Fibroblast of lung (primary cell): Measurements from ENCODE around the gene CALD1. TPM values are rescaled to one million over a fixed set of nuclear protein-coding genes. Genes with fewer than 3 reads are reported as not detected.

Experiments
- DNase-seq, 2 donors: peaks; one replicate each; pipeline versions ENCODE4 v3.0.0 to v3.0.0-alpha.2; 2010; ENCODE audit warnings: low read depth in 2 of 2
- H2AFZ ChIP-seq: 2 replicates; pipeline ENCODE4 v1.5.1; 2012; ENCODE audit warnings: low read length, control low read depth, inconsistent platforms
- H3K27ac ChIP-seq: 2 replicates; pipeline ENCODE4 v1.5.1; 2011; ENCODE audit warnings: low read length, control low read depth; ENCODE audit not compliant: insufficient read depth
- H3K27me3 ChIP-seq: 2 replicates; pipeline ENCODE4 v1.5.1; 2011; ENCODE audit warnings: mild to moderate bottlenecking, low read length; ENCODE audit not compliant: control insufficient read depth, insufficient read depth
- H3K36me3 ChIP-seq: 2 replicates; pipeline ENCODE4 v1.5.1; 2011; ENCODE audit warnings: low read length; ENCODE audit not compliant: control insufficient read depth, insufficient read depth
- H3K4me1 ChIP-seq: 2 replicates; pipeline ENCODE4 v1.5.1; 2011; ENCODE audit warnings: low read length; ENCODE audit not compliant: control insufficient read depth, insufficient read depth; ENCODE audit errors: extremely low read depth
- H3K4me2 ChIP-seq: 2 replicates; pipeline ENCODE4 v1.5.1; 2011; ENCODE audit warnings: low read length, control low read depth; ENCODE audit not compliant: insufficient read depth; ENCODE audit errors: extremely low read depth
- H3K4me3 ChIP-seq, 4 experiments: fragments of 200-600 bp in 1 of 4; sonication (generic) in 1 of 4; replicated peaks in 1 of 4; 2 replicates each; pipeline ENCODE4 v1.5.1; 2011 to 2016; ENCODE audit warnings: low read length in 4 of 4, low read depth in 3 of 4, mild to moderate bottlenecking in 3 of 4, control low read depth in 2 of 4, inconsistent platforms in 1 of 4, mixed read lengths in 1 of 4; ENCODE audit not compliant: insufficient read depth in 1 of 4; ENCODE audit errors: control extremely low read depth in 1 of 4
- H3K79me2 ChIP-seq: 2 replicates; pipeline ENCODE4 v1.5.1; 2012; ENCODE audit warnings: mild to moderate bottlenecking, low read length, inconsistent platforms; ENCODE audit not compliant: control insufficient read depth, insufficient read depth
- H3K9ac ChIP-seq: 2 replicates; pipeline ENCODE4 v1.5.1; 2011; ENCODE audit warnings: mild to moderate bottlenecking, low read length, control low read depth; ENCODE audit not compliant: insufficient read depth
- H3K9me3 ChIP-seq: 2 replicates; pipeline ENCODE4 v1.5.1; 2012; ENCODE audit warnings: low read depth, low read length; ENCODE audit not compliant: control insufficient read depth, insufficient read depth
- H4K20me1 ChIP-seq: 2 replicates; pipeline ENCODE4 v1.5.1; 2011; ENCODE audit warnings: low read length; ENCODE audit not compliant: control insufficient read depth, insufficient read depth; ENCODE audit errors: extremely low read depth
- EZH2 ChIP-seq: IDR thresholded peaks from 2 replicates; pipeline ENCODE4 v1.5.1; 2012; ENCODE audit warnings: low read length, control low read depth, mild to moderate bottlenecking; ENCODE audit errors: missing control alignments
- polyA plus RNA-seq, 2 donors: library from polyadenylated mRNA; depleted of rRNA in 1 of 2; stranded (reverse) in 1 of 2; unstranded in 1 of 2; fragments of >200 nt; gene quantifications; 2 replicates each; pipeline ENCODE4 v1.2.1, GENCODE V29; 2011 to 2012; ENCODE audit warnings: missing spikeins in 1 of 2
- total RNA-seq: library from RNA; depleted of rRNA; stranded (reverse); fragments of >200 nt; gene quantifications from 2 replicates; pipeline ENCODE4 v1.2.1, GENCODE V29; 2014
- TF ChIP-seq, protein P1 (sequence below), 2 donors: IDR thresholded peaks in 1 of 2; conservative IDR thresholded peaks in 1 of 2; 1 replicate in 1 of 2; 2 replicates in 1 of 2; pipeline ENCODE4 v1.5.1; 2011 to 2012; ENCODE audit warnings: low read length in 2 of 2, control low read depth in 1 of 2, inconsistent platforms in 1 of 2, low read depth in 1 of 2, mild to moderate bottlenecking in 1 of 2

Gene CALD1
- total and polyA plus RNA-seq, 2 donors (not counting 1 experiment from before 2014, with no cell fraction given), result 343 to 1,187 TPM

GRCh38 chr7:134741907-134742635 lies 37.4 kb upstream of the CALD1 start:
- TF ChIP-seq, protein P1, sequence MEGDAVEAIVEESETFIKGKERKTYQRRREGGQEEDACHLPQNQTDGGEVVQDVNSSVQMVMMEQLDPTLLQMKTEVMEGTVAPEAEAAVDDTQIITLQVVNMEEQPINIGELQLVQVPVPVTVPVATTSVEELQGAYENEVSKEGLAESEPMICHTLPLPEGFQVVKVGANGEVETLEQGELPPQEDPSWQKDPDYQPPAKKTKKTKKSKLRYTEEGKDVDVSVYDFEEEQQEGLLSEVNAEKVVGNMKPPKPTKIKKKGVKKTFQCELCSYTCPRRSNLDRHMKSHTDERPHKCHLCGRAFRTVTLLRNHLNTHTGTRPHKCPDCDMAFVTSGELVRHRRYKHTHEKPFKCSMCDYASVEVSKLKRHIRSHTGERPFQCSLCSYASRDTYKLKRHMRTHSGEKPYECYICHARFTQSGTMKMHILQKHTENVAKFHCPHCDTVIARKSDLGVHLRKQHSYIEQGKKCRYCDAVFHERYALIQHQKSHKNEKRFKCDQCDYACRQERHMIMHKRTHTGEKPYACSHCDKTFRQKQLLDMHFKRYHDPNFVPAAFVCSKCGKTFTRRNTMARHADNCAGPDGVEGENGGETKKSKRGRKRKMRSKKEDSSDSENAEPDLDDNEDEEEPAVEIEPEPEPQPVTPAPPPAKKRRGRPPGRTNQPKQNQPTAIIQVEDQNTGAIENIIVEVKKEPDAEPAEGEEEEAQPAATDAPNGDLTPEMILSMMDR (conservative IDR thresholded peaks at IDR 0.05 in 1 of 2, IDR thresholded peaks at IDR 0.05 in 1 of 2; ENCODE audit: low read depth in 1 of 2, low read length in 2 of 2), result no peak
- TF ChIP-seq EZH2, result no peak
- Histone ChIP-seq H3K9ac (peak overlapping the region; percentile 17), H3K4me3 (no peak overlapping the region), H2AFZ (no peak overlapping the region), H3K9me3 (no peaks in the 10 kb centered on the region), H3K4me1 (peaks cover 17% of the 10 kb centered on the region), H3K79me2 (no peaks in the 10 kb centered on the region), H3K27ac (peak overlapping the region; percentile 87), H3K36me3 (no peaks in the 10 kb centered on the region), H4K20me1 (no peaks in the 10 kb centered on the region), H3K4me2 (peak overlapping the region; percentile 48), H3K27me3 (no peaks in the 10 kb centered on the region)
- peak in 1 of 2 donors; percentile 99 for DNase-seq

DNA sequence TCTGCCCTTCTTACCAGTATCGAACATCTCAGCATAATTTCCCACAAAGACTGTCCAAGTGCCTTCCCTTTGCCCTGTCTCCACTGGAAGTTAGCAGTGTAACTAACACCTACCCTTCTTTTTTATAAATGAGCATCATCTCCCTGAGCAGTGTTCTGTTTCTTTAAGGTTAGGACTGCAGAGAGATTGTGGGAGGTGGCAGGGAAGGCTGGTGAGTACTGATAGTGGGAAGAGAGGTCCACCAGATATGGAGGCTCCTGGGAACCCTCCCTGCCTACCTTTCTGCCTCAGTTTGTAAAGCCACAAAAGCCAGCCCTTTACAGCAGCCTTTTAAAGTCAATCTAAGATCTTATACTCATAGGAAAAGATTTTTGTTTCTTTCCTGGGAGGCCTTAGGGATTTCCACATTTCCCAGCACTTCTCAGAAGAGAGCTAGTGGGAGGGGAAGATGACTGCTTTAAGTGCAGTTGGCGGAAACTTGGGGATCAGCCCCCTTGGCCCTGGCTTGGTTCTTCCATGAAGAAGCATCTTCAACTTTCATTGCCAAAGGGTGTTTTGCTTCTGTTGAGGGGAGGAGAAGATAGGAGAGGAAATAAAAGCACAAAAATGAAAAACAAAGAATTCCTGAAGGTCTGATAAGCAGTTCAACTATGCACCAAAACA lies 36.6 kb upstream of the CALD1 start:
- Histone ChIP-seq H3K4me3 (no peak overlapping the region), H3K36me3 (no peaks in the 10 kb centered on the region), H3K9ac (peak overlapping the region; percentile 17), H4K20me1 (no peaks in the 10 kb centered on the region), H3K9me3 (no peaks in the 10 kb centered on the region), H3K27ac (peak overlapping the region; percentile 87), H3K27me3 (no peaks in the 10 kb centered on the region), H3K79me2 (no peaks in the 10 kb centered on the region), H2AFZ (peak overlapping the region; percentile 9), H3K4me2 (peak overlapping the region; percentile 44), H3K4me1 (peaks cover 17% of the 10 kb centered on the region)
- TF ChIP-seq EZH2, result no peak
- TF ChIP-seq, protein P1 (conservative IDR thresholded peaks at IDR 0.05 in 1 of 2, IDR thresholded peaks at IDR 0.05 in 1 of 2; ENCODE audit: low read depth in 1 of 2, low read length in 2 of 2), result no peak
- peak; percentile 29 to 81 for DNase-seq

- Histone ChIP-seq H3K4me1 (peaks cover 17% of the 10 kb centered on the region), H3K9ac (no peak overlapping the region), H3K79me2 (no peaks in the 10 kb centered on the region), H3K4me2 (no peak overlapping the region), H3K9me3 (no peaks in the 10 kb centered on the region), H2AFZ (no peak overlapping the region), H4K20me1 (no peaks in the 10 kb centered on the region), H3K36me3 (no peaks in the 10 kb centered on the region), H3K4me3 (no peak overlapping the region), H3K27ac (no peak overlapping the region), H3K27me3 (no peaks in the 10 kb centered on the region)
- TF ChIP-seq EZH2, result no peak
- TF ChIP-seq, protein P1 (conservative IDR thresholded peaks at IDR 0.05 in 1 of 2, IDR thresholded peaks at IDR 0.05 in 1 of 2; ENCODE audit: low read depth in 1 of 2, low read length in 2 of 2), result no peak
- DNase-seq, result no peak
Observed at GRCh38 chr7:134744569-134744968, 34.9 kb upstream of the CALD1 start.
